Muscle layer of duodenum (tissue), 2 donors: ENCODE results near the gene TNFSF15.

Experiments
- H3K27ac ChIP-seq: one replicate; pipeline ENCODE4 v1.7.0; 2013; ENCODE audit warnings: mild to moderate bottlenecking, low read length
- H3K27me3 ChIP-seq: one replicate; pipeline ENCODE4 v1.7.0; 2013; ENCODE audit warnings: low read depth, mild to moderate bottlenecking, control low read depth, low read length
- H3K36me3 ChIP-seq, 2 donors: one replicate each; pipeline ENCODE4 v1.7.0; 2013; ENCODE audit warnings: low read length in 2 of 2, control low read depth in 1 of 2, mild to moderate bottlenecking in 1 of 2; ENCODE audit not compliant: insufficient read depth in 2 of 2, control insufficient read depth in 1 of 2
- H3K4me1 ChIP-seq, 2 donors: one replicate each; pipeline ENCODE4 v1.7.0; 2013; ENCODE audit warnings: low read length in 2 of 2, mild to moderate bottlenecking in 2 of 2, control low read depth in 1 of 2, moderate library complexity in 1 of 2; ENCODE audit not compliant: insufficient read depth in 2 of 2, control insufficient read depth in 1 of 2
- H3K4me3 ChIP-seq, 2 donors: one replicate each; pipeline ENCODE4 v1.7.0; 2013; ENCODE audit warnings: low read length in 2 of 2, low read depth in 1 of 2, mild to moderate bottlenecking in 1 of 2
- H3K9me3 ChIP-seq, 2 donors: one replicate each; pipeline ENCODE4 v1.7.0; 2013; ENCODE audit warnings: low read length in 2 of 2, control low read depth in 1 of 2, mild to moderate bottlenecking in 1 of 2; ENCODE audit not compliant: control insufficient read depth in 1 of 2
- donor health status: healthy.

TNFSF15 gene

DNA sequence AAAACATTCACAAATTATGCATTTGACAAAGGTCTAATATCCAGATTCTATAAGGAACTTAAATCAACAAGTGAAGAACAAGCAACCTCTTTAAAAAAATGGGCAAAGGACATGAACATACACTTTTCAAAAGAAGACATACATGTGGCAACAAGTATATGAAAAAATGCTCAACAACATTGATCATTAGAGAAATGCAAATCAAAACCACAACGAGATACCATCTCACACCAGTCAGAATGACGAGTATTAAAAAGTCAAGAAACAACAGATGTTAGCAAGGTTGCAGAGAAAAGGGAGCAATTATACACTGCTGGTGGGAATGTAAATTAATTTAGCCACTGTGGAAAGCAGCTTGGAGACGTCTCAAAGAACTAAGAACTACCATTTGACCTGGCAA is 38.9 kb upstream of the TNFSF15 start:
- Histone ChIP-seq H3K36me3 (no peaks in the 10 kb centered on the region), H3K27me3 (no peaks in the 10 kb centered on the region), H3K4me1 (no peaks in the 10 kb centered on the region), H3K27ac (no peak overlapping the region), H3K9me3 (no peaks in the 10 kb centered on the region), H3K4me3 (no peak overlapping the region)

DNA sequence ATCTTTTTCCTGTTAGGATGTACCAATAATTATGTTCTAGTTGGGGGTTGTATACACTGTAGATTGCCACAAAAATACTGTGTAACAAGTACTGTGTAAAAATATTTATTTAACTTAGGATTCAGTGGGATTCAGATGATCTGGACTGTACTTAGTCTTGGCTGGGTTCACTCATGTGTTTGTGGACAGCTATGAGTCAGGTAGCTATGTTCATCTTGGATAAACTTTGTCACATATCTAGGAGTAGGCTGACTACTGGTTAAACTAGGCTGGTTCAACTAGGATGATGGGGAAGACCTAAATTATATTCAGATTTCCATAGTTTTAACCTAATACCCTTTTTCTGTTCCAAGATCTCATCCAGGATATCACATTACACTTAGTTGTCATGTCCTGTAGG is 32.1 kb upstream of the TNFSF15 start:
- Histone ChIP-seq H3K36me3 (no peaks in the 10 kb centered on the region), H3K4me1 (no peaks in the 10 kb centered on the region), H3K27me3 (no peaks in the 10 kb centered on the region), H3K27ac (no peak overlapping the region), H3K9me3 (no peaks in the 10 kb centered on the region), H3K4me3 (no peak overlapping the region)

DNA sequence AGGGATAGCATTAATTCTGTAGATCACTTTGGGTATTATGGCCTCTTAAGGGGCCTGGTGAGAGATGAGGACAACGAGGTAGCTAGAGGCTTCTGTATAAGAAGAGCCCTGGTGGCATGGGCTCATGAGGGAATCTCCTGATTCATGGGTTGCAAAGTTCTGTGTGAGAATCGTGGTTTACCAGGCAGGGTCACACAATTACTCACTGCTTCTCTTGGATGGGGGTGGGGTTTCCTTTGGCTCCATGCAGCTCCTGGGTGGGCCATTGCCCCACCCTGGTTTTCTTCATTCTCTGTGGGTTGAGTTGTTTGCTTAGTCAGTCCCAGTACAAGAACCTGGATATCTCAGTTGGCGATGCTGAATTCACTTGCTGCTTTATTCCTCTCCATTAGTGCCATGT is 30.9 kb upstream of the TNFSF15 start:
- Histone ChIP-seq H3K4me1 (no peaks in the 10 kb centered on the region), H3K36me3 (no peaks in the 10 kb centered on the region), H3K4me3 (no peak overlapping the region), H3K9me3 (no peaks in the 10 kb centered on the region), H3K27me3 (no peaks in the 10 kb centered on the region), H3K27ac (no peak overlapping the region)

DNA sequence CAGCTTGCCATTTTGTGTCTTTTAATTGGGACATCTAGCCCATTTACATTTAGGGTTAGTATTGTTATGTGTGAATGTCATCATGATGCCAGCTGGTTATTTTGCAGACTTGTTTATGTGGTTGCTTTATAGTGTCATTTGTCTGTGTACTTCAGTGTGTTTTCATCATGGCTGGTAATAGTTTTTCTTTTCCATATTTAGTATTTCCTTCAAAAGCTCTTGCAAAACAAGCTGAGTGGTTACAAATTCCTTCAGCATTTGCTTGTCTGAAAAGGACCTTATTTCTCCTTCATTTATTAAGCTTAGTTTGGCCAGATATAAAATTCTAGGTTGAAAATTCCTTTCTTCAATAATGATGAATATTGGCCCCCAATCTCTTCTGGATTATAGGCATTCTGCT is 28.5 kb upstream of the TNFSF15 start:
- no peaks in the 10 kb centered on the region for H3K36me3 ChIP-seq
- no peak overlapping the region for H3K4me3 ChIP-seq
- H3K4me1 ChIP-seq, result no peaks in the 10 kb centered on the region
- no peaks in the 10 kb centered on the region for H3K9me3 ChIP-seq
- no peak overlapping the region for H3K27ac ChIP-seq
- H3K27me3 ChIP-seq, result no peaks in the 10 kb centered on the region

DNA sequence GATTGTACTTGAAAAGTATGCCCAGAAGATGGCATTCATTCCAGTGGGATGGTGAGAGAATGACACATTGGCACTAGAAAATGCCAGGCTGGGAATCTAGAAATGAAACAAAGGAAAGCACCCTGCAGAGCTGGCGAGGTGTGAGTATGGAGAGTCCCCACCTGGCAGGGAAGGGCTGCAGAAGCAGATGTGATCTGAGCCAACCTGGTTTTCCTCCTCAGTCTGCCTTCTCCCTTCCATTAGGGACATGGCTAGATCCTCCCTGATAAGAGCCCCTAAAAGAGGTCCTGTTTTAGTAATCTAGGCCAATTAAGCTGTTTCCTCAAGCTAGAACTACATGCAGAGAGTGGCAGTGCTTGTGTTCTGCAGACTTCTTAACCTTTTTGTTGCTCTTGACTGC is 24.7 kb upstream of the TNFSF15 start:
- Histone ChIP-seq H3K4me3 (no peak overlapping the region), H3K4me1 (no peaks in the 10 kb centered on the region), H3K9me3 (no peaks in the 10 kb centered on the region), H3K27ac (no peak overlapping the region), H3K36me3 (no peaks in the 10 kb centered on the region), H3K27me3 (no peaks in the 10 kb centered on the region)

DNA sequence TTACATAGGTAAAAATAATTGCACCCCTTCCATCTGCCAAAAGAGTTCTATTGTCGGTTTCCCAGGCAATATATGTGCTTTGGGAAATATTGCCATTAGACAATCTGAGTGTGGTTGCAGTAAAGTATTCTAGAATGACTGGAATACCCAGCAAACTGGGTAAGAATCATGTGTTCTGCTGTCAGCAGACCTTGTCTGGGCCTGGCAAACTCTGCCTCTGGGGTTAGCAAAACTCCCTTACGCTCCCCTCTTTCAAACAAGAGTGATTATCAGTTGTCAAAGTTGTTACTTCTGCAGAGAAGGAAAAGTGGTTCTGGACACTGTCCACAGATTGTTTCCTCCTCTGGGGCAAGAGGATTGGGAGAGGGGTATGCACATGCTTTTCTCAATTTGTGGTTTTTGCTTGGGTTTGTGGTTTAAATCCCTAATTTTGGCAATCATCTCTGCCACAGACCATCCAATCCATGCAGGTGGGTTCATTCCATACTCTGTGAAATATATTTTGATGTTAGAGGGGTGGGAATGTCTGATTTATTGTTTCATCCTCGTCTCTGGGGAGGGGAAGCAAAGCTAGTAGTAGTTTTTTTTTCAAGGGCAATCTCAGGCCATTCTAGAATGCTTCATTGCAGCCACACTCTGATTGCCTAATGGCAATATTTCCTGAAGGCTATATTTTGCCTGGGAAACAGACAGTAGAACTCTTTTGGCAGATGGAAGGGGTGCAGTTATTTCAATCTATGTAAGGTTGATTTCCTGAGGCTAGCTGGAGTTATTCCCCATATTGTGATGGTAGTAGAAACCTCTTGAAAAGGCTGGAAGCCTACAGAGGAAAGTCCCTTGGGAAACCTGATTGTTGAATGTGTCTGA is 24.0 kb upstream of the TNFSF15 start:
- H3K4me1 ChIP-seq, result no peaks in the 10 kb centered on the region
- H3K27me3 ChIP-seq, result no peaks in the 10 kb centered on the region
- no peaks in the 10 kb centered on the region for H3K9me3 ChIP-seq
- no peak overlapping the region for H3K27ac ChIP-seq
- H3K4me3 ChIP-seq, result no peak overlapping the region
- H3K36me3 ChIP-seq, result no peaks in the 10 kb centered on the region

DNA sequence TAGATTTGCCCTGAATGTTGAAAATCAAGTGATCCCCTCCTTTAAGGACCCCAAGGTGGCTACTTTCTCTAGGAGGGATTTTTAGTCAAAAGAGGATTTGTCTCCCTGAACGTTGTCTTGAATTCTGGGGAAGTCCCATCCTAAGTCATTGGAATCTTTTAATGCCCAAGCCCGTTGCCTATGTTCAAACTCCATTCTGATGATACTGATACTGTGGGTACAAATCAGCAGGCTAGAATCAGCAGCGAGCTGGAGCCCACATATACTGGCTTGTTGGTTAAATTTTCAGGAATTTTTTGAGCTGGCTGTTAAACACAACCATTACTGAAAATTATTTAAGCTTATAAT is 22.4 kb upstream of the TNFSF15 start:
- no peaks in the 10 kb centered on the region for H3K36me3 ChIP-seq
- no peak overlapping the region for H3K27ac ChIP-seq
- H3K27me3 ChIP-seq, result no peaks in the 10 kb centered on the region
- H3K9me3 ChIP-seq, result no peaks in the 10 kb centered on the region
- H3K4me1 ChIP-seq, result no peaks in the 10 kb centered on the region
- no peak overlapping the region for H3K4me3 ChIP-seq

DNA sequence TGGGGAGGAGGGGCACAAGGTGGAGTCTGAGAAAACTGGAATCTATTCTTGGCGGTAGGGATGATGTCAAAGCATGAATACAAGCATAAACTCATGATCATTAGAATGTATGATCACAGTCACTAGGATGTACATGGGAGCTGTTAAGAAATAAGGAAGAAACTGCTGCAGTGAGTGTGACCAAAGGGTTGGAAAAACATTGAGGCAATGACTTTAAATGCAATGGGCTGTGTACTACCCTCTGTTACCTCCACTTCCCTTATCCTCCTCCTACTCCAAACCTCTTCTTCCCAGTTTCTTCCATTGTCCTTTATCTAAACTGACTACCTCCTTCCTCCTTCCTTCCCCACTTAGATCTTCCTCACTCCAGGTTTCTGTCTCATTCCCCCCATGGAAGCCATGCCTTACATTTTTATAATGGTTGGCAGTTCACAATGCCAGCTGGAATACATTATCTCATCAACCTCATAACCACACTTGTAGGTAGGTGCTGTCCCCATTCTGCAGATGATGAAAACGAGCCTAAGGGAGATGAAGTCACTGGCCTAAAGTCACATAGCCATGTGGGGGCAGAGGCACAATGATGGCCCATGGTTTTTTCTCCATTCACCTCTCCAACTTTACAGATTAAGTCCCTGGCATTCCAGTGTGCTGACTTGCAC is 21.9 kb upstream of the TNFSF15 start:
- Histone ChIP-seq H3K4me3 (no peak overlapping the region), H3K27ac (no peak overlapping the region), H3K36me3 (no peaks in the 10 kb centered on the region), H3K9me3 (no peaks in the 10 kb centered on the region), H3K27me3 (no peaks in the 10 kb centered on the region), H3K4me1 (no peaks in the 10 kb centered on the region)

DNA sequence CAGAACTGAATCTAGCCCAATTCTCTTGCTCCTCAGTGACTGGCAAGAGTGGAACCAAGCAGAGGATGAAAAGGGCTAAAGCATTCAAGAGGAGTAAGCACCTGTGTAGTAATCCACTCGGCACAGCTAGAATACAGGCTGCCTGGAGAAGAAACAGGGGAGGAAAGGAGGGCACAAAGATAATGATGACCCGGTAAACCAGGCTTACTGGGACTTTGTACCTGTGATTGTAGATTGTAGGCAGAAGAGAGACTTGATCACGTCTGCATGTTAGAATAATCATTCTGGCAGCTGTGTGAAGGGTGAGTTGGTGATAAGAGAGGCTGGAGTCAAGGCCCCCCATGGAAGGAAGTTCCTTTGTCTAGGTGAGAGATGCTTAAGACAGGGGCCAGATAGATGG is 20.6 kb upstream of the TNFSF15 start:
- H3K4me3 ChIP-seq, result no peak overlapping the region
- no peaks in the 10 kb centered on the region for H3K4me1 ChIP-seq
- no peaks in the 10 kb centered on the region for H3K27me3 ChIP-seq
- no peaks in the 10 kb centered on the region for H3K9me3 ChIP-seq
- no peak overlapping the region for H3K27ac ChIP-seq
- H3K36me3 ChIP-seq, result no peaks in the 10 kb centered on the region

DNA sequence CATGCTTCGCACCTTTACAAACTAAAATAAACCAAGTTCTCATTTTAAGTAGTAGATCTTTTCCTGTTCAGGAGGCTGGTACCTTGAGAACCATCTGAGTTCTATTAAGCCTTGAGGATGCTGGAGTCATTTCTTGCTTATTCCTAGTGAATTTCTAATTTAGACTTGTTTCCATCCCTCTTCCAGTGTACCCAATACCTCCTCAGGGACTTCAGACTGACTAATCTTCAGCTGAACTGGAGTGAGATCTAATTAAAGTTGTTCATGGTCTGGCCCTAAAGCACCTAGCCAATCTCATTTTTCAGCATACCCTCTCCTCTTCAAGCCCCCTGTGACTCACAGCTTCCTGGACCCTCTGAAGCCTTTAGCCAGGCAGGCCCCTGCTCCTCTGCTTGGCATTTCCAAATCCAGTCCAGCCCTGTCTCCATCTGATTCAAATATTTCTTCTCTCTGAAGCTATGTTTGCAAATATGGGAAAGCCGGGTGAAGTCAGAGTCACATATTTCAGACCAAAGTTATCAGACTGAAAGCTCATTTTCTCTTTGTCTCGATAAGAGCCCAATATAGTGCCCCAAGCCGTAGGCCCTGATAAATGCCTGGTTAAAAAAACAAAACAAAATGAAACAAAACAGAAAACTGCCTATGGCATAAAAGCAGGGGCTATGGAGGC is 19.4 kb upstream of the TNFSF15 start:
- Histone ChIP-seq H3K36me3 (no peaks in the 10 kb centered on the region), H3K9me3 (no peaks in the 10 kb centered on the region), H3K4me3 (no peak overlapping the region), H3K4me1 (no peaks in the 10 kb centered on the region), H3K27ac (no peak overlapping the region), H3K27me3 (no peaks in the 10 kb centered on the region)

DNA sequence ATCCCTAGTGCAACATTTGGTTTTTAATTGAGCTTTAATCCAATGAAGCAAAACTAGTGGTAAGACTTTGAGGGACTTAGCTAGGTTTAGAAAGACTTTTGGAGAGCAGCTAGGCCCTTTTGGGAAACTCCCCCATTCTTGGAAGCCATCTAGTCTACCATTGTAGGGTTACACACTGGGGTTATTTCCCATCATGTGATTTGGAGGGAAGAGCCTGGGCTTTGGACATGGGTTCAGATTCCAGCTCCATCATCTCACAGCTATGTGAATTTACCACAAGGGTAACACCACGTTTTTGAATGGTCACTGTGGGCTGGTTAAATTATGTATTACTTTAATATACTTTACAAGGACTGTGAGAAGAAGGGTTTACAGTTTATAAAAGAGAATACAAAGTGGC is 18.3 kb upstream of the TNFSF15 start:
- no peak overlapping the region for H3K4me3 ChIP-seq
- H3K27ac ChIP-seq, result no peak overlapping the region
- no peaks in the 10 kb centered on the region for H3K4me1 ChIP-seq
- no peaks in the 10 kb centered on the region for H3K36me3 ChIP-seq
- no peaks in the 10 kb centered on the region for H3K27me3 ChIP-seq
- no peaks in the 10 kb centered on the region for H3K9me3 ChIP-seq
